HepG2 (cell line): ENCODE data around the gene TFB1M. TPM values are rescaled to one million over a fixed set of nuclear protein-coding genes. Genes with fewer than 3 reads are reported as not detected.
A peak's percentile ranks its signal among the peaks of the same experiment; 100 is the strongest.

Experiments used
- AHDC1 ChIP-seq: sonication (generic); formaldehyde crosslinking; IDR thresholded peaks from 2 replicates; pipeline ENCODE4 v1.5.1; 2020; ENCODE audit warnings: mild to moderate bottlenecking, missing genetic modification reagents, borderline replicate concordance
- ATF1 ChIP-seq: IDR thresholded peaks from 2 replicates; pipeline ENCODE4 v1.6.1; 2016; ENCODE audit warnings: mild to moderate bottlenecking, control low read depth
- ETV6 ChIP-seq: sonication (generic); formaldehyde crosslinking; conservative IDR thresholded peaks from 2 replicates; pipeline ENCODE4 v1.4.0; 2020; ENCODE audit warnings: missing genetic modification reagents
- FOXJ3 ChIP-seq: sonication (generic); formaldehyde crosslinking; IDR thresholded peaks from 2 replicates; pipeline ENCODE4 v1.4.0; 2020; ENCODE audit warnings: missing genetic modification reagents, mild to moderate bottlenecking, borderline replicate concordance
- GATAD2A ChIP-seq: IDR thresholded peaks from 2 replicates; pipeline ENCODE4 v1.6.1; 2016
- KDM4B ChIP-seq: sonication (generic); formaldehyde crosslinking; IDR thresholded peaks from 2 replicates; pipeline ENCODE4 v1.4.0; 2020; ENCODE audit warnings: missing genetic modification reagents
- MTERF4 ChIP-seq: sonication (generic); formaldehyde crosslinking; IDR thresholded peaks from 2 replicates; pipeline ENCODE4 v1.8.0; 2023; ENCODE audit warnings: mild to moderate bottlenecking, missing genetic modification reagents
- NBN ChIP-seq: fragments of 450-650 bp; conservative IDR thresholded peaks from 2 replicates; pipeline ENCODE4 v1.6.1; 2017
- PCBP2 ChIP-seq: fragments of 200-400 bp; formaldehyde crosslinking; optimal IDR thresholded peaks from 2 replicates; pipeline ENCODE3; 2018; ENCODE audit warnings: low read length, low read depth; ENCODE audit not compliant: poor library complexity, severe bottlenecking
- RBM39 ChIP-seq: fragments of 200-400 bp; formaldehyde crosslinking; IDR thresholded peaks from one replicate; pipeline ENCODE4 v1.6.1; 2018; ENCODE audit warnings: antibody characterized with exemption, mild to moderate bottlenecking, low read depth, low read length; ENCODE audit not compliant: poor library complexity, severe bottlenecking
- SMAD9 ChIP-seq: sonication (generic); formaldehyde crosslinking; IDR thresholded peaks from 2 replicates; pipeline ENCODE4 v1.5.1; 2020; ENCODE audit warnings: mild to moderate bottlenecking, missing genetic modification reagents
- ZGPAT ChIP-seq: IDR thresholded peaks from 2 replicates; pipeline ENCODE4 v1.6.1; 2016; ENCODE audit warnings: mild to moderate bottlenecking
- ZHX1 ChIP-seq: sonication (generic); formaldehyde crosslinking; IDR thresholded peaks from 2 replicates; pipeline ENCODE4 v1.8.1; 2022; ENCODE audit warnings: low read depth, mild to moderate bottlenecking, missing genetic modification reagents
- ZNF224 ChIP-seq: sonication (generic); formaldehyde crosslinking; IDR thresholded peaks from 2 replicates; pipeline ENCODE4 v1.5.0; 2020; ENCODE audit warnings: mild to moderate bottlenecking, missing genetic modification reagents
- ZNF30 ChIP-seq: sonication (generic); formaldehyde crosslinking; IDR thresholded peaks from 2 replicates; pipeline ENCODE4 v1.5.0; 2020; ENCODE audit warnings: mild to moderate bottlenecking, missing genetic modification reagents
- ZNF329 ChIP-seq: sonication (generic); formaldehyde crosslinking; IDR thresholded peaks from 2 replicates; pipeline ENCODE4 v1.9.0; 2021; ENCODE audit warnings: low read depth, mild to moderate bottlenecking, missing genetic modification reagents
- ZNF562 ChIP-seq: sonication (generic); formaldehyde crosslinking; IDR thresholded peaks from 2 replicates; pipeline ENCODE4 v1.8.0; 2022; ENCODE audit warnings: missing genetic modification reagents, borderline replicate concordance
- ZNF660 ChIP-seq: sonication (generic); formaldehyde crosslinking; IDR thresholded peaks from 2 replicates; pipeline ENCODE4 v1.5.1; 2020; ENCODE audit warnings: mild to moderate bottlenecking, low read depth, missing genetic modification reagents, borderline replicate concordance
- ZNF780A ChIP-seq: sonication (generic); formaldehyde crosslinking; IDR thresholded peaks from 2 replicates; pipeline ENCODE4 v1.8.0; 2022; ENCODE audit warnings: mild to moderate bottlenecking, missing genetic modification reagents, moderate library complexity
- polyA plus RNA-seq, 8 experiments: library from polyadenylated mRNA; depleted of rRNA in 3 of 8; stranded (reverse) in 7 of 8; unstranded in 1 of 8; fragments of >200 nt; fragmentation: Illumina TruSeq in 4 of 8; extraction: Trizol in 4 of 8; gene quantifications; 2 replicates each; pipeline versions ENCODE4 v1.2.1 to v1.2.3, GENCODE V29; 2011 to 2016; ENCODE audit warnings: low read depth in 4 of 8, missing spikeins in 1 of 8, mixed read lengths in 1 of 8; ENCODE audit not compliant: insufficient read depth in 1 of 8
- total RNA-seq, 5 experiments: library from RNA; depleted of rRNA; stranded (reverse); fragments of >200 nt; fragmentation: Illumina TruSeq; extraction: Trizol; gene quantifications; 2 replicates each; pipeline ENCODE4 v1.2.3, GENCODE V29; 2016; ENCODE audit warnings: low read depth in 1 of 5

TFB1M gene
- total and polyA plus RNA-seq, 2 of the 13 experiments (the other 11 are each of a cell fraction or from before 2014, with no cell fraction given) = 91.4 to 122 TPM

- TF ChIP-seq AHDC1 (CRISPR knock-in tag) (no peak; the same call in 1 of the 2 replicates), ZNF562 (CRISPR knock-in tag) (no peak), ETV6 (CRISPR knock-in tag) (no peak), ATF1 (no peak), FOXJ3 (CRISPR knock-in tag) (peak; percentile 75; the same call in 1 of the 2 replicates), SMAD9 (CRISPR knock-in tag) (no peak), ZNF30 (CRISPR knock-in tag) (no peak), RBM39 (peak; percentile 80), NBN (no peak), ZHX1 (no peak), ZNF329 (CRISPR knock-in tag) (no peak; the same call in 1 of the 2 replicates), ZNF780A (CRISPR knock-in tag) (peak; percentile 80; the same call in 1 of the 2 replicates), ZGPAT (CRISPR knock-in tag) (no peak; the same call in none of the 2 replicates), MTERF4 (CRISPR knock-in tag) (peak; percentile 96), ZNF224 (CRISPR knock-in tag) (0 out of 2 replicates have a peak, but pooled peaks have one; percentile 64), PCBP2 (no peak), GATAD2A (CRISPR knock-in tag) (no peak), KDM4B (no peak), ZNF660 (no peak)
Measured at GRCh38 chr6:155314092-155314772, at the start of gene TFB1M (continued).
